GM13976 (cell line): ENCODE results near the gene FOXP1.

Experiments
- DNase-seq: peaks from one replicate; pipeline ENCODE4 v3.0.0; 2012; ENCODE audit warnings: low spot score
- CTCF ChIP-seq: IDR thresholded peaks from 2 replicates; pipeline ENCODE4 v1.5.1; 2012; ENCODE audit warnings: borderline replicate concordance, mild to moderate bottlenecking; ENCODE audit not compliant: insufficient read depth; ENCODE audit errors: extremely low read depth, missing control alignments, control extremely low read depth
- in situ Hi-C: fragments of 300-500 bp; cut with MboI; formaldehyde crosslinking; loops from one replicate; pipeline ENCODE4 v1.12.0; 2022; ENCODE audit warnings: low sequenced_read_pairs, mixed read lengths, inconsistent platforms; ENCODE audit not compliant: unreplicated experiment

The FOXP1 gene

DNA sequence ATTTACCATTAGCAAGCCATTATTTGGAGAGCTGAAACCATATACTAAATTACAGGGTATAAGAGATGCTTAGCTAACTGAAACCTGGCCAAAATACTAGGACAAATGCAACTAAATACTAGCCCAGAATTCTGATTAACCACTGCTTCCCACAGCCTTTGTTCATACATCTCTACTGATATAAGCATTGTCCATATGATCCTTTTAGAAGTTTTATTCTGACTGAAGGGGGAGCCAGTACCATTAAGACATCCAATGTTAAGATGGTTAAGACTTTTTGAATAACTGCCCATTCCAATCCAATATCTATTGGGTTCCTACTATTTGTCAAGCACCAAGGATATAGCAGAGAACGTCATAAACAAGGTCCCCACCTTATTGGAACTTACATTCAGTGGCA is 421.3 kb downstream of the FOXP1 start:
- TF ChIP-seq CTCF = no peak
- no peak for DNase-seq
- in situ Hi-C loops = no loop called here

GRCh38 chr3:71160785-71161546 is 422.6 kb downstream of the FOXP1 start:
- no peak for DNase-seq
- no peak for TF ChIP-seq CTCF
- in situ Hi-C loops = no loop called here

- in situ Hi-C loops = no loop called here
- no peak for TF ChIP-seq CTCF
- no peak for DNase-seq
These were observed 427.4 kb downstream of the FOXP1 start for GRCh38 chr3:71156062-71156665.

GRCh38 chr3:71154846-71155245 is 428.7 kb downstream of the FOXP1 start:
- DNase-seq = no peak
- in situ Hi-C loops = no loop called here
- no peak for TF ChIP-seq CTCF

- TF ChIP-seq CTCF = no peak
- DNase-seq = no peak
- in situ Hi-C loops = no loop called here
These were observed 429.8 kb downstream of the FOXP1 start for GRCh38 chr3:71153713-71154112.

- no peak for DNase-seq
- in situ Hi-C loops = no loop called here
- no peak for TF ChIP-seq CTCF
These were observed 430.6 kb downstream of the FOXP1 start for GRCh38 chr3:71152892-71153265.
